ENCODE measurements around the gene ZHX3. TPM values are rescaled to one million over a fixed set of nuclear protein-coding genes. Genes with fewer than 3 reads are reported as not detected.

Gene ZHX3
- total and polyA plus RNA-seq, 10 of the 15 experiments (the other 5 are each of a cell fraction or from before 2014, with no cell fraction given) = 1.3 to 14.0 (median 5.0) TPM

DNA sequence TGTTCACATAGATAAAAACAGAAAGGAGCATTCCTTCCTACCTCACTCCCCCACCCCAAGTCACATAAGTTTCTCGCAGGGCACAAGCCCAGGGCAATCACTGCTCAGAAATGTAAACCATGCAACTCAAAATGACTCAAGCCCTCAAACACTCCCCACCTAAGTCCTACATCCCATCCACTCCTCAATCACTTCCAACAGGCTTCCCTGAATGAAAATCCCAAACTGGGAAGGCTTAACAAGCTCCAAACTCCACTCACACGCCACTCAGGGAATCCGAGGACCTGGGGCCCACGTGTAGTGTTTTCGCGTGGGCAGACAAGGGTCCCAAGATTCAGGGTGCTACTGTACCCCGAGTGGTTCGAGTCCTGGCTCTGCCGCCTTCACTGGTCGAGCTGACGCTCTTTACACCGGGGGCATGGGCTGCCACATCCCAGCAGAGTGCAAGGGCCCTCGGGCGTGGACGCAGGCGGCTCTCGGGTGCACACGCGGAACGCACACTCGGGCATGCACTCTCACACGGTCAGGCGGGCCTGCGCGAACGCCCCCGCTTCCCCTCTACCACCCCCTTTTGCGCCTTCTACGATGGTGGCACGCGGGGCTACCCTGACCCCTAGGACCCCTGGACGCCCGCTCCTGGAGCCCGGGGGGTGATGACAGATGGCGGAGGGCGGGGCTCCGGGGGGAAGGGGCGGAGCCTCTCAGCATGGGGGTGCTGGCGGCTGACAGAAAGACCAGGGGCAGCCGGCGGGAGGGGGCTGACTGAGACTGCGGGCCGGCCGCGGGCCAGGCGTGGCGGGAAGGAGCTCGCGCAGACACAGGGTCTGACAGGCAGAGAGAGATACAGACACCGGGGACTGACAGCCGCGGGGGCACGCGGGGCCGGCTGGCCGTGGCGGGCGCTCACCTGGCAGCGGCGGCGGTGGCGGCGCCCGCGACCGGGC lies 657 bp downstream of the ZHX3 start:
- Histone ChIP-seq H3K4me2 (ENCODE audit: control insufficient read depth, insufficient read depth) (peak overlapping the region; percentile 97), H4K20me1 (ENCODE audit: control insufficient read depth, insufficient read depth) (no peaks in the 10 kb centered on the region), H3K9ac (ENCODE audit: control insufficient read depth, insufficient read depth, low read length) (peak overlapping the region; percentile 82), H2AFZ (ENCODE audit: control insufficient read depth, low read depth, low read length) (peak overlapping the region; percentile 91), H3K4me1 (ENCODE audit: control insufficient read depth, insufficient read depth, low read length) (peaks cover 3% of the 10 kb centered on the region; the same call in 1 of the 2 replicates), H3K36me3 (ENCODE audit: control insufficient read depth in 2 of 2, insufficient read depth in 2 of 2, low read length in 1 of 2) (no peaks in the 10 kb centered on the region), H3K79me2 (ENCODE audit: control insufficient read depth, insufficient read depth, low read length) (peaks cover 8% of the 10 kb centered on the region), H3K9me3 (replicated peaks; ENCODE audit: control insufficient read depth, insufficient read depth, low read length) (no peaks in the 10 kb centered on the region), H3K27ac (ENCODE audit: control insufficient read depth, insufficient read depth) (peak overlapping the region; percentile 61), H3K27me3 (replicated peaks in 1 of 2; ENCODE audit: control insufficient read depth in 2 of 2, insufficient read depth in 2 of 2, low read length in 1 of 2) (no peaks in the 10 kb centered on the region), H3K4me3 (peak overlapping the region; percentile 96)
- ATAC-seq (peak; percentile 69), DNase-seq (ENCODE audit: low read depth, low spot score) (no peak), FAIRE-seq (peak; percentile 44)
- RAD21 ChIA-PET (ENCODE audit: unreplicated experiment) = interaction anchor here (0.6 kb wide), 2 partner anchors 10 to 1560 kb away, joined by 3 read pairs; no protein-coding TSS in a partner anchor
- SMC1A ChIA-PET (ENCODE audit: uncharacterized antibody, unreplicated experiment) = interaction anchor here (0.7 to 2.2 kb wide), 2 partner anchors 10 to 159 kb away, joined by 3 to 16 read pairs; no protein-coding TSS in a partner anchor
- BruUV-seq (replicated peaks) = no TSS peak
- CTCF ChIA-PET = interaction anchor here (1.4 kb wide), 1 partner anchor 182 kb away, joined by 4 read pairs; no protein-coding TSS in a partner anchor
- intact Hi-C loops (cut with micrococcal nuclease; ENCODE audit: unreplicated experiment) = loop anchor here (5.0 to 10.0 kb wide), 2 partner anchors 180 to 332 kb away; partner anchors contain the start of gene PLCG1
- 2% methylated on average over 36 of the region's 66 CpGs for WGBS (ENCODE audit: insufficient coverage, insufficient replicate concordance, low lambda C conversion rate, missing lambda C conversion rate)
- POLR2A ChIA-PET = interaction anchor here (1.0 to 2.6 kb wide), 2 partner anchors 11 to 14 kb away, joined by 3 to 10 read pairs; no protein-coding TSS in a partner anchor
- in situ Hi-C loops (cut with MboI) = no loop called here
- TF ChIP-seq MXI1 (IDR thresholded peaks at IDR 0.05; ENCODE audit: low read depth, low read length) (no peak), TBL1XR1 (IDR thresholded peaks at IDR 0.05; ENCODE audit: low read depth, low read length) (no peak), ASH2L (IDR thresholded peaks at IDR 0.05; ENCODE audit: borderline replicate concordance, low read depth) (no peak), ZZZ3 (IDR thresholded peaks at IDR 0.05; ENCODE audit: control insufficient read depth, insufficient read length, low read depth) (no peak), BCL11A (IDR thresholded peaks at IDR 0.05; ENCODE audit: low read depth, low read length) (no peak), MEF2B (IDR thresholded peaks at IDR 0.05; ENCODE audit: partially characterized antibody, poor library complexity, severe bottlenecking) (no peak), DPF2 (IDR thresholded peaks at IDR 0.05) (0 out of 2 replicates have a peak, but pooled peaks have one; percentile 46), YBX1 (IDR thresholded peaks at IDR 0.05) (no peak), BMI1 (IDR thresholded peaks at IDR 0.05; ENCODE audit: borderline replicate concordance) (no peak)
- TF ChIP-seq, protein P1, sequence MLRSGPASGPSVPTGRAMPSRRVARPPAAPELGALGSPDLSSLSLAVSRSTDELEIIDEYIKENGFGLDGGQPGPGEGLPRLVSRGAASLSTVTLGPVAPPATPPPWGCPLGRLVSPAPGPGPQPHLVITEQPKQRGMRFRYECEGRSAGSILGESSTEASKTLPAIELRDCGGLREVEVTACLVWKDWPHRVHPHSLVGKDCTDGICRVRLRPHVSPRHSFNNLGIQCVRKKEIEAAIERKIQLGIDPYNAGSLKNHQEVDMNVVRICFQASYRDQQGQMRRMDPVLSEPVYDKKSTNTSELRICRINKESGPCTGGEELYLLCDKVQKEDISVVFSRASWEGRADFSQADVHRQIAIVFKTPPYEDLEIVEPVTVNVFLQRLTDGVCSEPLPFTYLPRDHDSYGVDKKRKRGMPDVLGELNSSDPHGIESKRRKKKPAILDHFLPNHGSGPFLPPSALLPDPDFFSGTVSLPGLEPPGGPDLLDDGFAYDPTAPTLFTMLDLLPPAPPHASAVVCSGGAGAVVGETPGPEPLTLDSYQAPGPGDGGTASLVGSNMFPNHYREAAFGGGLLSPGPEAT (IDR thresholded peaks at IDR 0.05; ENCODE audit: low read depth) = no peak
- TF ChIP-seq, protein P2, sequence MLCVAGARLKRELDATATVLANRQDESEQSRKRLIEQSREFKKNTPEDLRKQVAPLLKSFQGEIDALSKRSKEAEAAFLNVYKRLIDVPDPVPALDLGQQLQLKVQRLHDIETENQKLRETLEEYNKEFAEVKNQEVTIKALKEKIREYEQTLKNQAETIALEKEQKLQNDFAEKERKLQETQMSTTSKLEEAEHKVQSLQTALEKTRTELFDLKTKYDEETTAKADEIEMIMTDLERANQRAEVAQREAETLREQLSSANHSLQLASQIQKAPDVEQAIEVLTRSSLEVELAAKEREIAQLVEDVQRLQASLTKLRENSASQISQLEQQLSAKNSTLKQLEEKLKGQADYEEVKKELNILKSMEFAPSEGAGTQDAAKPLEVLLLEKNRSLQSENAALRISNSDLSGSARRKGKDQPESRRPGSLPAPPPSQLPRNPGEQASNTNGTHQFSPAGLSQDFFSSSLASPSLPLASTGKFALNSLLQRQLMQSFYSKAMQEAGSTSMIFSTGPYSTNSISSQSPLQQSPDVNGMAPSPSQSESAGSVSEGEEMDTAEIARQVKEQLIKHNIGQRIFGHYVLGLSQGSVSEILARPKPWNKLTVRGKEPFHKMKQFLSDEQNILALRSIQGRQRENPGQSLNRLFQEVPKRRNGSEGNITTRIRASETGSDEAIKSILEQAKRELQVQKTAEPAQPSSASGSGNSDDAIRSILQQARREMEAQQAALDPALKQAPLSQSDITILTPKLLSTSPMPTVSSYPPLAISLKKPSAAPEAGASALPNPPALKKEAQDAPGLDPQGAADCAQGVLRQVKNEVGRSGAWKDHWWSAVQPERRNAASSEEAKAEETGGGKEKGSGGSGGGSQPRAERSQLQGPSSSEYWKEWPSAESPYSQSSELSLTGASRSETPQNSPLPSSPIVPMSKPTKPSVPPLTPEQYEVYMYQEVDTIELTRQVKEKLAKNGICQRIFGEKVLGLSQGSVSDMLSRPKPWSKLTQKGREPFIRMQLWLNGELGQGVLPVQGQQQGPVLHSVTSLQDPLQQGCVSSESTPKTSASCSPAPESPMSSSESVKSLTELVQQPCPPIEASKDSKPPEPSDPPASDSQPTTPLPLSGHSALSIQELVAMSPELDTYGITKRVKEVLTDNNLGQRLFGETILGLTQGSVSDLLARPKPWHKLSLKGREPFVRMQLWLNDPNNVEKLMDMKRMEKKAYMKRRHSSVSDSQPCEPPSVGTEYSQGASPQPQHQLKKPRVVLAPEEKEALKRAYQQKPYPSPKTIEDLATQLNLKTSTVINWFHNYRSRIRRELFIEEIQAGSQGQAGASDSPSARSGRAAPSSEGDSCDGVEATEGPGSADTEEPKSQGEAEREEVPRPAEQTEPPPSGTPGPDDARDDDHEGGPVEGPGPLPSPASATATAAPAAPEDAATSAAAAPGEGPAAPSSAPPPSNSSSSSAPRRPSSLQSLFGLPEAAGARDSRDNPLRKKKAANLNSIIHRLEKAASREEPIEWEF (IDR thresholded peaks at IDR 0.05; ENCODE audit: insufficient replicate concordance, low read depth, low read length) = no peak
- TF ChIP-seq, protein P3, sequence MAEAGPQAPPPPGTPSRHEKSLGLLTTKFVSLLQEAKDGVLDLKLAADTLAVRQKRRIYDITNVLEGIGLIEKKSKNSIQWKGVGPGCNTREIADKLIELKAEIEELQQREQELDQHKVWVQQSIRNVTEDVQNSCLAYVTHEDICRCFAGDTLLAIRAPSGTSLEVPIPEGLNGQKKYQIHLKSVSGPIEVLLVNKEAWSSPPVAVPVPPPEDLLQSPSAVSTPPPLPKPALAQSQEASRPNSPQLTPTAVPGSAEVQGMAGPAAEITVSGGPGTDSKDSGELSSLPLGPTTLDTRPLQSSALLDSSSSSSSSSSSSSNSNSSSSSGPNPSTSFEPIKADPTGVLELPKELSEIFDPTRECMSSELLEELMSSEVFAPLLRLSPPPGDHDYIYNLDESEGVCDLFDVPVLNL (IDR thresholded peaks at IDR 0.05; ENCODE audit: low read depth, low read length) = no peak
